ENCODE measurements around the gene ZNF556. TPM values are rescaled to one million over a fixed set of nuclear protein-coding genes. Genes with fewer than 3 reads are reported as not detected.

Gene ZNF556
- total RNA-seq (2022; extraction: Qiagen RNA extraction; ENCODE audit: low read depth): 0.02 to 0.11 TPM (median 0.05 TPM) in 3 of 5 replicates, not detected in the others

DNA sequence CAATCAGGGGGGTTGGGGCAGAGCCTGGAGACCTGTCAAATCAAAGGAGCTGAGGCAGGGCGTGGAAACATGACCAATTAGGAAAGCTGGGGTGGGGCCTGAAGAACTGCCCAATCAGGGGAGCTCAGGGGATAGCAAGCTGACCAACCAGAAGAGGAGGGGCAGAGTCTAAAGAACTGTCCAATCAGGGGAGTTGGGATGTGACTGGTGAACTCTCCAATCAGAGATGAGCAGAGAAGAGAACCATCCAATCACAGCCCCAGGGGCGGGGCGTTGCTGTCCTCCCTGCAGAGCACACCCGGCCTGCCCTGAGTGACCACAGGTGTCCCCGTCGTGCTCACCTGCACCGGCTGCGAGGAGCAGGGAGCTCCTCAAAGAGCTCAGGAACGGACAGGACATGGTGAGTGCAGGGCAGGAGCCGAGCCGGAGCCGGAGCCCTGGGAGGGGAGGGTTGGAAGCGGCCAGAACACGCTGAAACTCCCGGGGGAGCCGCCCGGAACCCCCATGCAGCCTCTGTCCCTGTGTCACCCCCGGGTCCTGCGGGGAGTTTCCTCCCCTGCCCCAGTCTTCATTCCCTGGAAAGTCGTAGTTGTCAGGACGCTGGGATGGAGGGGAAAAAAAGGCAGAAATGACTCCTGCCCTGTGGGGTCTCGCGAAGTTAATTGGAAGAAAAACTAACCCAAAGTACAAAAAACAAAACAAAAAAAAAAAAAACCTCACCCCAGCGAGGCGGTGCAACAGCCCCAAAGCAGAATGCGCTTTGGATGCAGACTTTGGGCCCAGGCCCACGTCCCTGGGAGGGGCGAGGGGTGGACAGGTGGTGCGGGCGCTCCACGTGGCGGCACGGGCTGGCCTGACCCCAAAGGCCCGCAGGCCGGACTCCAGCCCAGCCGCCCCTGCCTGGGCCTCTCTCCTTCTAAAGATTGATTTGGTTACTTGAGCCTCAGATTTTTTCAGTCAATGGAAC is at the start of gene ZNF556:
ZNF556 (plus strand) TSS at position 311 of the 967 bp plus-strand sequence; CDS start at position 398, 87 bp downstream.

GRCh38 chr19:2819540-2820111 is 47.5 kb upstream of the ZNF556 start, which contains the start of gene ZNF554:
ZNF554 (plus strand) TSS chr19:2819868; CDS start chr19:2820072, 204 bp downstream.

DNA sequence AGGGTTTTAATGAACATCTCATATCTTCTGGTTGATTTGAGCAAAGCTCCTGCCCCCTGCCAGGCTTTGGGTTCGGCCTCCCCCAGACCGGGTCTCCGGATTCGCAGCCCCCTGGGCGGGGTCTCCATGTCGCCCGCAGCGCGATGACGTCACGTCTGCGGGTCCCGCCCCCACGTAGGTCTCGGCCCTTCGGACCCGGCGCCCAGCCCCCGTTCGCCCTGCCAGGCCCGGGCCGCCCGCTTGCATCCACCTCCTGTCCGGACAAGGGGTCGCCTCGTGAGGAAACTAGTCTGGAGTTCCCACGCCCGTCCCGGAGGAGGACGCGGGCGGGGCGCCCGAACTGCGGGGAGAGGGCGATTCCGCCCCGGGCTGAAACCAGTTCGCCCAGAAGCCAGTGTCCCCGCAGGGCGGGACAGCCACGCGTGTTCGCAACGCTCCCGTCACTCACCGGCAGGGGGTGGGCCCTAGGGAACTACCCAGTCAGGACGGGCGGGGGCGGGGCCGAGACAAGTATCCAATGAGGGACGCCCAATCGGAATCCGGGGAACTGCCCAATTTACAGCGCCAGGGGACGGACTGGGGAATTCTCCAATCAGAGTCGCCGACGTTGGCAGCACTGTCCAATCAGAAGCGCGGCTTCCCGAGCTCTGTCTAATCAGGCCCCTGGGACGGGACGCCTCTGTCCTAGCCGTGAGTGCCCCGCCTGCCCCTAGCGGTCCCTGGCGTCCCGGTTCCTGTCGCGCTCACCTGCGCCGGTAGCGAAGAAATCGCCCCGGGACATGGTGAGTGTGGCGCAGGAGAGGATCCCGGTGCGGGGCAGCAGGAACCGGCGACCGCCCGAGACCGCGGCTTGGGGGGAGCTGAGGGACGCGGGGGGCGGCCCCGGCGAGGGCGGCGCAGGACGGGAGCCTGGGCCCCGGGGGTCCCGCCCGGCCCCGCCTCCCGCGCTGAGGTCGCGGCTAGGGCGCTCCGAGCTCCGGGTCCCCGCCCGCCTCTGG is 26.0 kb upstream of the ZNF556 start, which contains the start of gene ZNF555:
ZNF555 (plus strand) TSS at position 682 of the 998 bp plus-strand sequence; CDS start at position 780, 98 bp downstream.

GRCh38 chr19:2900296-2901252 is 33.4 kb downstream of the ZNF556 start, which contains the start of gene ZNF57:
ZNF57 (plus strand) TSS chr19:2900928; CDS start chr19:2901046, 118 bp downstream.

Other genes starting within 250 kb of the ZNF556 start
- 0.05 to 0.14 TPM (median 0.06 TPM) in 4 of 5 replicates, not detected in the other for gene GNG7, start 164.6 kb upstream of the ZNF556 start, total RNA-seq (2022; extraction: Qiagen RNA extraction; ENCODE audit: low read depth)
- gene DIRAS1, start 146.0 kb upstream of the ZNF556 start, total RNA-seq (2022; extraction: Qiagen RNA extraction; ENCODE audit: low read depth): 3.0 to 4.6 TPM (median 3.9 TPM) in 5 replicates
- 24.4 to 30.3 TPM (median 29.6 TPM) in 5 replicates for gene SLC39A3, start 127.3 kb upstream of the ZNF556 start, total RNA-seq (2022; extraction: Qiagen RNA extraction; ENCODE audit: low read depth)
- 57.9 to 80.1 TPM (median 74.5 TPM) in 5 replicates for gene SGTA, start 84.1 kb upstream of the ZNF556 start, total RNA-seq (2022; extraction: Qiagen RNA extraction; ENCODE audit: low read depth)
- 75.6 to 106 TPM (median 98.3 TPM) in 5 replicates for gene THOP1, start 81.8 kb upstream of the ZNF556 start, total RNA-seq (2022; extraction: Qiagen RNA extraction; ENCODE audit: low read depth)
- gene ZNF554, start 47.5 kb upstream of the ZNF556 start, total RNA-seq (2022; extraction: Qiagen RNA extraction; ENCODE audit: low read depth): 1.0 to 1.3 TPM (median 1.2 TPM) in 5 replicates
- gene ZNF555, start 25.9 kb upstream of the ZNF556 start, total RNA-seq (2022; extraction: Qiagen RNA extraction; ENCODE audit: low read depth): 2.2 to 3.0 TPM (median 2.8 TPM) in 5 replicates
- 1.9 to 2.9 TPM (median 2.3 TPM) in 5 replicates for gene ZNF57, start 33.6 kb downstream of the ZNF556 start, total RNA-seq (2022; extraction: Qiagen RNA extraction; ENCODE audit: low read depth)
- gene ZNF77, start 77.6 kb downstream of the ZNF556 start, total RNA-seq (2022; extraction: Qiagen RNA extraction; ENCODE audit: low read depth): 1.7 to 2.5 TPM (median 2.0 TPM) in 5 replicates
- gene TLE6, start 110.2 kb downstream of the ZNF556 start, total RNA-seq (2022; extraction: Qiagen RNA extraction; ENCODE audit: low read depth): 3.1 to 6.1 TPM (median 5.5 TPM) in 5 replicates
- gene TLE2, start 161.9 kb downstream of the ZNF556 start, total RNA-seq (2022; extraction: Qiagen RNA extraction; ENCODE audit: low read depth): 1.7 to 3.1 TPM (median 3.0 TPM) in 5 replicates
- 163 to 261 TPM (median 235 TPM) in 5 replicates for gene TLE5, start 195.2 kb downstream of the ZNF556 start, total RNA-seq (2022; extraction: Qiagen RNA extraction; ENCODE audit: low read depth)
- 27.9 to 34.7 TPM (median 32.5 TPM) in 5 replicates for gene GNA11, start 227.0 kb downstream of the ZNF556 start, total RNA-seq (2022; extraction: Qiagen RNA extraction; ENCODE audit: low read depth)